ENCODE measurements around the gene OXA1L.

Gene OXA1L

GRCh38 chr14:22822016-22822570 is 55.6 kb downstream of the OXA1L start:
- FAIRE-seq = no peak
- no peak for DNase-seq (ENCODE audit: insufficient read length, low spot score)
